GM18505 (cell line): Measurements from ENCODE around the gene BCR.

Experiments
- ATAC-seq: cut with Tn5 transposase; IDR thresholded peaks from one replicate; pipeline ENCODE4 v1.9.1; 2021; ENCODE audit not compliant: unreplicated experiment
- POLR2A ChIP-seq: IDR thresholded peaks from 4 replicates; pipeline ENCODE4 v1.6.1; 2011; ENCODE audit warnings: borderline replicate concordance; ENCODE audit not compliant: insufficient read depth, insufficient read length; ENCODE audit errors: extremely low read depth

The BCR gene

DNA sequence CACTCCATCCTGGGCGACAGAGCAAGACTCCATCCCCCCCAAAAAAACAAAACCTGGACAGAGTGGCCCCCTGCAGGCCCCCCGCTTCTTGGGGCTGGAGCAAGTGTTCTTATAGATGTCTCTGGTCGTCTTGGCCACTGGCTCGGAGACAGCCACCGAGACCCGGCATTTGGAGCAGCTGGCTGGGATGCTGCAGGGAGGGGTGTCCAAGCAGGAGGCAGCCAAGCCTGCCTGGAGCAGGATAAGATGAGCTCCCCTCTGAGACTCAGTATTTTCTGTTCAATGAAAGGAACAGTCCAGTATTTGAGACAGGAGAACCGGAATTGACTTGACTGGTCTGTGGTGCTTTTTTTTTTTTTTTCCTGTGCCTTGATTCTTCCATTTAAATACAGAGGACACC lies 44.5 kb downstream of the BCR start:
- ATAC-seq, result no peak
- no peak for TF ChIP-seq POLR2A

- ATAC-seq, result no peak
- no peak for TF ChIP-seq POLR2A
Measured at GRCh38 chr22:23225337-23225723, 45.0 kb downstream of the BCR start.

DNA sequence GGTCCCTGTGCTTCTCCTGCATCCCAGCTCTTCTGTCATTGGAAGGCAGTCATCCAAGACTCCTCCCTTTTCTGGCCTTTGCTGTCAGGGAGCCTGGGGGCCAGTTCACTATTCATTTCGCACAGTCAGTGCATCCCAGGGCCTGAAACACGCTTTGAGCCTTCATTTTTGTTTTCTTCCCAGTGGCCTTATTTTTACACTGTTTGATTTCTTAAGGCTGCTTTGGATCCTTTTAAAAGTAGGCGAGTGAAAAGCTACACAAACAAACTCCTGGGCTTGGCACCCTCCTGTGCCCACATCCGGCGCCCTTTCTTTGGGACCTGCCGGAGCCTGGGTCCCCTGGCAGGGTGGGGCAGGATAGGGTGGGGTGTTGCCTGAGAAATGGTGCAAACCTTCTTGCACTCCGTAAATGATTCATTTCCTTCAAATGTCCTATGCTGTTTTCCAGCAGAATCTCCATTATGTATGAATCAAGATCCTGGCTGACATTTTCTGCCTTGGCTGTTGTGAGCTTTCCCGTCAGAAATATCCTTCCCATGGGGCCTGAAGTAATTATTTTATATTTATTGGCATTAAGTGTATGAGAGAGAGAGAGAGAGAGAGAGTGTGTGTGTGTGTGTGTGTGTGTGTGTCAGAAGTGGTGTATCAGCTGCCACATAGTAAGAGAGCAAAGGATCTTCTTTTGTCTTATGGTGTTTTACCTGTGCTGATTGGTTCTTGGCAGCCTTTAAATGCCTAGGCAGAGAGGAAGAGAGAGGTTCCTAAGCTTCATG lies 45.6 kb downstream of the BCR start:
- ATAC-seq, result no peak
- TF ChIP-seq POLR2A, result no peak

DNA sequence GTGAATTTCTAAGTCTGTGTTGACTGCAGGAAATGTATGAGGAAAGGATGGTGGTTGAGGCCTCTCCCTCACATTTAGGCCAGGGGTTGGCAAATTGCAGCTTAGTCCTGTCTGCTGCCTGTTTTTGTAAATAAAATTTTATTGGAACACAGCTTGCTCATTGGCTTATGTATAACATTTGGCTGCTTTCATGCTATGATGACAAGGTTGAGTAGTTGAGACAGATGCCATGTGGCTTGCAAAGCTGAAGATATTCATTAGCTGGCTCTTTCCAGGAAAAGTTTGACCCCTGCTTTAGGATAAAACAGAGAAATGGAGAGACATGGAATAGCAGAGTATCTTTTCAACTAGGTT lies 46.2 kb downstream of the BCR start:
- no peak for TF ChIP-seq POLR2A
- ATAC-seq, result no peak

GRCh38 chr22:23227380-23227779 lies 47.1 kb downstream of the BCR start:
- no peak for TF ChIP-seq POLR2A
- ATAC-seq, result no peak

DNA sequence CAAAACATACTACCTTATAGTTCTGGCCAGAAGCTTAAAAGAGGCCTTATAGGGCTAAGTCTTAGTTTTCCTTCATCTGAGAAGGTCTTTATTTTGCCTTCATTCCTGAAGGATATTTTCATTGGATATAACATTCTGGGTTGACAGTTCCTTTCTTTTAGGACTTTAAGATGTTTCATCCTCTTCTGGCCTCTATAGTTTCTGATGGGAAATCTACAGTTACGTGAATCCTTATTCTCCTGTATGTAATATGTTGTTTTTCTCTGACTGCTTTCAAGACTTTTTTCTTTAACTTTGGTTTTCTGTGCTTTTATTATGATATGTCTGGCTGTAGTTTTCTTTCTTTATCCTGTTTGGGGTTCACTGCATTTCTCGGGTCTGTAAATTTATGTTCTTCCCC lies 48.2 kb downstream of the BCR start:
- ATAC-seq, result no peak
- no peak for TF ChIP-seq POLR2A

- no peak for TF ChIP-seq POLR2A
- ATAC-seq, result no peak
Measured at GRCh38 chr22:23229646-23230045, 49.3 kb downstream of the BCR start.

DNA sequence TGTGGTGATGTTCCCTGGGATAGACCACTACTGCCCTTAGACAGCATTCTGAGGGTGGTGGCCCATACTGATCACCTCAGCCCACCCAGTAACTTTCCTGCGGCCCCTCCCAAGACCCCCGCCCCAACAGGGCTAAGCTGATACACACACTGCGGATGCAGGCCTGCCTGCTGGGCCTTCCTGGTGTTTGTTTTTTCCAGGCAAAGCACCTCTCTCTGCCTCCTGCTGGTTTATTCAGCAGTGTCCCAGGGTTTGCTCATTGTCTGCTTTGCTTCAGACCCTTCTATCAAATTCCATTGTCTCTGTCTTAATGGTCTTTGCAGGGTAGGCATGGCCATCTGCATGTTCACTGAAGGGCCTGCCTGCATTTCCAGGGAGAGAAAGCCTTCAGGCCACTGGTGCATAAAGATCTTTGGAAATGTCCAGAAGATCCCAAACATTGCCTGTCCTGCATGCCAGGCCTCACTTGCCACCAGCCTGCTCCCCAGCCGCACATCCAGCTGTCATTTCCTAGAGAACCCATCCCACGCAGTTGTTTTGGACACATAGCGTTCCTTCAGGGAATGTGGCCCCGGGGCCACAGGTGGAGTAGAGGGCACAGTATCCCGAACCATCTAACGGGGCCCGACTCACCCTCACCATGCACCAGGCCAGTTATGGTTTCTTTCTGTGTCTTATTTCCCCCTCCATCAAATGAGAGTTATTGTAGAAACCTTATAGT lies 50.2 kb downstream of the BCR start:
- TF ChIP-seq POLR2A, result no peak
- no peak for ATAC-seq

DNA sequence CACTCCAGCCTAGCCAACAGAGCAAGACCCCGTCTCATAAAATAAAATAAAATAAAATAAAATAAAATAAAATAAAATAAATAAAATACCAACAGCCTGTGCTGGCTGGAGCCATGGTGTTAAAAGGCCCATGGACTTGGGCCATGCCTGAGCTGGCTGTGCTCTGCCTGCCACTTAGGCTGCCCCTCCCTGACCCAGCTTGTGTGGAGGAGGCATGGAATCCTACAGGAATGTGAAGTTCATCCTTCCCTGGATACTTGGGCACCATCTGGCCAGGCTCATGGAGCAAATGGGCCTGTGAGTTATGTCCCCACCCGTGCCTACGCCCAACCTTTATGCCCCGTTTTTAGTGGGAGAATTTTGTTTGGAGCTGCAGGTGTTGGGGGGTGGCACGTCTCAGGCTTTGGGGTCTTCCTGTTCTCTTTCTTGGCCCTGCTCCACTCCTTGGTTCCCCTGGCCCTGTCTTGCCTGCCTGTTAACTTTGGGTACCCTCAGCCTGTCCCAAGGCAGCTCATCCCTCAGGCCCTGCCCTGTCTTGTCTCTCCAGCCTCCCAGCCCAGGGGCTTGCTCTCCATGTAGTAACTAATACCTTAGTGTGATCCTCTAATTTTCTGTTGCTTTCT lies 51.3 kb downstream of the BCR start:
- no peak for ATAC-seq
- no peak for TF ChIP-seq POLR2A

GRCh38 chr22:23232094-23232905 lies 52.0 kb downstream of the BCR start:
- no peak for TF ChIP-seq POLR2A
- ATAC-seq, result no peak

DNA sequence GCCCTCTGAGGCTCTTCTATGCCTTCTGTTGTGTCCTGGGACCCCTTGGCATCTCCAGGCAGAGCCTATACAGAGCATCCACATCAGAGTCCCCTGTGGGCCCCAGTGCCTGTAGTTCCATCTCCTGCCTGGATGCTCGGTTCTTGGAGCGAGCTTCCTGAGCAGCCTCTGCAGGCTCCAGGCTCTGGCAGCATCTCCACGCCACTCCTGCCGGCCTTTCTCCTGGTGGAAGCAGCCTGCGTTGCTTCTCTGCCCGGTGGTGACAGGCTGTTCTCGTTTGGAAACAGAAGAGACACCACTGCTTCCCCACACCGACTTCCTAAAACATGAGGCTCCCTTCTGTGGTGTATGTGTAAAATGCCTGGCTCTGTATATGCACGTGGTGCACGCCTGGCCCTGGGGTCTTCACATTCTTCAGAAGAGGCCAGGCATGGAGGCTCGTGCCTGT lies 52.8 kb downstream of the BCR start:
- TF ChIP-seq POLR2A, result no peak
- ATAC-seq, result no peak

DNA sequence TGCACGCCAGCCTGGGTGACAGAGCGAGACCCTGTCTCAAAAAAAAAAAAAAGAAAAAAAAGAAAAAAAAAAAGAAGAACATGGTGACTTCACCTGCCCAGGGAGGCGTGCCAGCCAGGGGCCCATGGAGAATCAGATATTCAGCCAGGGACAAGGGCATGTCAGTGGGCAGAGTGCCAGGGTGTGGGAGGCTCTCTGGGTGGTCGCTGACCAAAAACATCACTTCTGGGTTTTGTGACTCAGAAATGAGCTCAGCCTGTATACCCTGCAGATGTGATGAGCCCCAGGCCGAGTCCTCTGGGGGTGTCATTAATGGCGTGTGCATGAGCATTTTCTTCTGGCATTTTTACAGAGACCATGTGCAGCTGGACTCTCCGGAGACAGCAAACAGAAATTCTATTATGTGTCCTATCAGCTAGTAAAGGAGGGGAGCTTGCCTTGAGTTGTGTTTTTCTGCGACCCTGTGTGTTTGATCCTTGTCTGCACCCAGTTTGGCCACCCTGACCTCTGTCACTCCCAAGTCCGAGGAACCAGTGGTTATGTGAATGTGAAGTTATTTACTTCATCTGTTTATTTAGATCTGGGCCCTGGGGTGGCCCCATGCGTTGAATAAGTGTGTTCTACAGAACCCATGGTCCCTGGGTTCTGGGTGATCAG lies 53.6 kb downstream of the BCR start:
- ATAC-seq, result no peak
- no peak for TF ChIP-seq POLR2A

DNA sequence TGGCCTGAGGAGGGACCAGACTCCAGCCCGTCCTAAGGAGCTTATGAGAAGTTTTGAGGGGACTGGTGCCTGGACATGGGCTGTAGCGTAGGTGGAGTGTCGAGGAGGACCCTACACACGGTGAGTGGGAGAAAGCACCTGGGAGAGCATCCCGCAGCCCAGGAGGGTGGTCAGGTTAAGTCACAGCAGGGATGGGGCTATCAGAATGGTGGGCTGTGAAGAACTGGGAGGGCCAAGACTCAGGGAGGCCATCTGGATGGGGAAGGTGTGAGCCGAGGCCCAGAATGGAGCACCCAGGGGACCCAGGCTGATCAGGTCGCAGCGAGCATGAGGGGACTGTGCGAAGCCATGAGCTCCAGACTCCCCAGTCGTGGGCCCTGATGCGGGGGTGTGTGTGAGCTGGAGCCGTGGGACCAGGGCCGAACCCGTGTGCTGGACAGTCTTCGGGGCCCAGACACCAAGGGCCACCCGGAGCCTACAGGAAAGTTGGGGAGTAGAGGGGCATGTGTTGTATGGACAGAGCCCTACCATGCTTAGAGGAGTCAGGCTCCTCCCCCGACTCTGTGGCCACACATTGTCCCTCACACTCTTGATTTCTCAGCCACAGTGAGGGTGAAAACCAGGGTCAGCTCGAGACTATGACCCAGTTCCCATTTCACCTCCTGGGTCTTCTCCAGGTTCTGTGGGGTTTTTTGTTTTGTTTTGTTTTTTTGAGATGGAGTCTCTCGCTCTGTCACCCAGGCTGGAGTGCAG lies 54.3 kb downstream of the BCR start:
- TF ChIP-seq POLR2A, result no peak
- ATAC-seq, result no peak

- no peak for ATAC-seq
- TF ChIP-seq POLR2A, result no peak
Measured at GRCh38 chr22:23235425-23235824, 55.1 kb downstream of the BCR start.
